Mesenchymal stem cell (in vitro differentiated cells and primary cell): ENCODE results near the gene TLX2.

Experiments
- DNase-seq: peaks from one replicate; pipeline ENCODE4 v3.0.0-alpha.2; 2013
- H2AFZ ChIP-seq: one replicate; pipeline ENCODE4 v1.6.1; 2013; ENCODE audit warnings: low read depth, mild to moderate bottlenecking, control low read depth, inconsistent platforms, low read length, moderate library complexity
- H2AK5ac ChIP-seq: 2 replicates; pipeline ENCODE4 v1.6.1; 2013; ENCODE audit warnings: low read length, moderate library complexity, mild to moderate bottlenecking, inconsistent platforms; ENCODE audit not compliant: severe bottlenecking
- H2BK120ac ChIP-seq: one replicate; pipeline ENCODE4 v1.6.1; 2013; ENCODE audit warnings: low read depth, mild to moderate bottlenecking, inconsistent platforms, low read length, moderate library complexity
- H2BK12ac ChIP-seq, 2 experiments: one replicate each; pipeline ENCODE4 v1.6.1; 2013; ENCODE audit warnings: inconsistent platforms in 2 of 2, low read length in 2 of 2, mild to moderate bottlenecking in 2 of 2, moderate library complexity in 2 of 2, control low read depth in 1 of 2
- H2BK15ac ChIP-seq: one replicate; pipeline ENCODE4 v1.6.1; 2013; ENCODE audit warnings: mild to moderate bottlenecking, low read depth, inconsistent platforms; ENCODE audit not compliant: poor library complexity, severe bottlenecking
- H2BK5ac ChIP-seq: 2 replicates; pipeline ENCODE4 v1.6.1; 2013; ENCODE audit warnings: low read depth, mild to moderate bottlenecking, low read length, control low read depth, inconsistent platforms; ENCODE audit not compliant: poor library complexity, severe bottlenecking
- H3K14ac ChIP-seq, 2 experiments: one replicate each; pipeline ENCODE4 v1.6.1; 2013; ENCODE audit warnings: inconsistent platforms in 2 of 2, low read length in 2 of 2, control low read depth in 1 of 2, mild to moderate bottlenecking in 1 of 2, moderate library complexity in 1 of 2
- H3K18ac ChIP-seq, 2 experiments: one replicate each; pipeline ENCODE4 v1.6.1; 2013; ENCODE audit warnings: inconsistent platforms in 2 of 2, low read length in 2 of 2, control low read depth in 1 of 2, low read depth in 1 of 2, mild to moderate bottlenecking in 1 of 2
- H3K23ac ChIP-seq, 2 experiments: one replicate each; pipeline ENCODE4 v1.6.1; 2013; ENCODE audit warnings: inconsistent platforms in 2 of 2, low read length in 2 of 2, mild to moderate bottlenecking in 2 of 2, moderate library complexity in 2 of 2, control low read depth in 1 of 2
- H3K27ac ChIP-seq: 2 replicates; pipeline ENCODE4 v1.5.1; 2013; ENCODE audit warnings: mild to moderate bottlenecking, moderate library complexity, low read length, control low read depth, inconsistent platforms; ENCODE audit not compliant: poor library complexity, severe bottlenecking
- H3K27me3 ChIP-seq, 2 experiments: 2 replicates each; pipeline versions ENCODE4 v1.6.1 to v1.7.0; 2013; ENCODE audit warnings: low read length in 2 of 2, mild to moderate bottlenecking in 2 of 2, moderate library complexity in 2 of 2, control low read depth in 1 of 2, inconsistent platforms in 1 of 2; ENCODE audit not compliant: control insufficient read depth in 1 of 2, insufficient read depth in 1 of 2
- H3K36me3 ChIP-seq, 2 experiments: 2 replicates each; pipeline versions ENCODE4 v1.6.1 to v1.7.0; 2013; ENCODE audit warnings: low read length in 2 of 2, control low read depth in 1 of 2, inconsistent platforms in 1 of 2, low read depth in 1 of 2, mild to moderate bottlenecking in 1 of 2; ENCODE audit not compliant: insufficient read depth in 2 of 2, control insufficient read depth in 1 of 2
- H3K4ac ChIP-seq, 2 experiments: one replicate each; pipeline ENCODE4 v1.6.1; 2013; ENCODE audit warnings: inconsistent platforms in 2 of 2, low read length in 2 of 2, mild to moderate bottlenecking in 2 of 2, moderate library complexity in 2 of 2, control low read depth in 1 of 2, low read depth in 1 of 2
- H3K4me1 ChIP-seq: 2 replicates; pipeline ENCODE4 v1.6.1; 2013; ENCODE audit warnings: low read depth, low read length, control low read depth; ENCODE audit not compliant: control insufficient read depth, insufficient read depth
- H3K4me2 ChIP-seq: 2 replicates; pipeline ENCODE4 v1.6.1; 2013; ENCODE audit warnings: low read length, mild to moderate bottlenecking, inconsistent platforms; ENCODE audit not compliant: poor library complexity, severe bottlenecking
- H3K4me3 ChIP-seq, 2 experiments: 2 replicates each; pipeline versions ENCODE4 v1.5.1 to v1.7.0; 2013; ENCODE audit warnings: low read length in 2 of 2, mild to moderate bottlenecking in 2 of 2, control low read depth in 1 of 2, low read depth in 1 of 2; ENCODE audit not compliant: insufficient read depth in 1 of 2
- H3K79me1 ChIP-seq: replicated peaks from 2 replicates; pipeline ENCODE4 v1.6.1; 2013; ENCODE audit warnings: mild to moderate bottlenecking, control low read depth, low read length, inconsistent platforms; ENCODE audit not compliant: poor library complexity, severe bottlenecking
- H3K9ac ChIP-seq: 2 replicates; pipeline ENCODE4 v1.7.0; 2013; ENCODE audit warnings: mild to moderate bottlenecking, low read length, moderate library complexity
- H3K9me3 ChIP-seq: 2 replicates; pipeline ENCODE4 v1.7.0; 2013; ENCODE audit warnings: mild to moderate bottlenecking, low read length; ENCODE audit not compliant: control insufficient read depth
- H4K8ac ChIP-seq: one replicate; pipeline ENCODE4 v1.6.1; 2013; ENCODE audit warnings: inconsistent platforms, mild to moderate bottlenecking, low read length, moderate library complexity
- H4K91ac ChIP-seq: one replicate; pipeline ENCODE4 v1.6.1; 2013; ENCODE audit warnings: mild to moderate bottlenecking, low read length, inconsistent platforms
- WGBS: methylation state at CpG from one replicate; pipeline ENCODE4 v1.1.7; 2013; ENCODE audit warnings: mixed read lengths; 5-methylcytosine and 5-hydroxymethylcytosine counted together

The TLX2 gene

GRCh38 chr2:74526649-74527230 is 12.5 kb downstream of the TLX2 start:
- Histone ChIP-seq H3K27me3 (peaks cover 11 to 15% of the 10 kb centered on the region in 2 experiments), H3K9me3 (no peaks in the 10 kb centered on the region), H3K23ac (no peak overlapping the region), H3K36me3 (peaks cover 30 to 42% of the 10 kb centered on the region in 2 experiments), H2BK12ac (no peak overlapping the region), H3K4me3 (no peak overlapping the region), H2BK15ac (no peak overlapping the region), H3K4me1 (peaks cover 17% of the 10 kb centered on the region), H2AFZ (no peak overlapping the region), H4K91ac (no peak overlapping the region), H3K18ac (no peak overlapping the region), H4K8ac (no peak overlapping the region), H2BK5ac (no peak overlapping the region), H3K9ac (no peak overlapping the region), H2AK5ac (no peak overlapping the region), H3K4me2 (no peak overlapping the region), H3K27ac (no peak overlapping the region), H3K14ac (no peak overlapping the region), H2BK120ac (no peak overlapping the region), H3K4ac (no peak overlapping the region), H3K79me1 (peaks cover 27% of the 10 kb centered on the region)
- WGBS: 96% methylated on average over 9 of the region's 11 CpGs
- no peak for DNase-seq

- 98% methylated on average over 9 of the region's 9 CpGs for WGBS
- DNase-seq: no peak
- H3K23ac ChIP-seq: no peak overlapping the region
- H3K4me3 ChIP-seq: no peak overlapping the region
- peaks cover 17% of the 10 kb centered on the region for H3K4me1 ChIP-seq
- no peak overlapping the region for H2BK5ac ChIP-seq
- H3K79me1 ChIP-seq: peaks cover 29% of the 10 kb centered on the region
- H3K36me3 ChIP-seq: peaks cover 34 to 52% of the 10 kb centered on the region in 2 experiments
- H3K27ac ChIP-seq: no peak overlapping the region
- no peak overlapping the region for H2BK120ac ChIP-seq
- H3K14ac ChIP-seq: no peak overlapping the region
- H4K8ac ChIP-seq: no peak overlapping the region
- no peak overlapping the region for H2AFZ ChIP-seq
- H2AK5ac ChIP-seq: no peak overlapping the region
- H3K18ac ChIP-seq: no peak overlapping the region
- no peak overlapping the region for H3K4me2 ChIP-seq
- no peaks in the 10 kb centered on the region for H3K9me3 ChIP-seq
- no peak overlapping the region for H2BK12ac ChIP-seq
- H3K4ac ChIP-seq: no peak overlapping the region
- peak overlapping the region; percentile 98 for H3K9ac ChIP-seq
- peaks cover 4 to 5% of the 10 kb centered on the region in 2 experiments for H3K27me3 ChIP-seq
- no peak overlapping the region for H2BK15ac ChIP-seq
- H4K91ac ChIP-seq: no peak overlapping the region
Measured at GRCh38 chr2:74527741-74528140, 13.5 kb downstream of the TLX2 start.

GRCh38 chr2:74528600-74529356 is 14.5 kb downstream of the TLX2 start:
- DNase-seq: no peak

More at GRCh38 chr2:74528600-74529356, 14.5 kb downstream of the TLX2 start:
- Histone ChIP-seq H4K8ac (peak overlapping the region; percentile 96), H2BK15ac (no peak overlapping the region), H3K9ac (peak overlapping the region; percentile 98), H2AFZ (peak overlapping the region; percentile 84), H3K4me1 (peaks cover 17% of the 10 kb centered on the region), H2BK12ac (peak overlapping the region in 1 of 2 experiments; percentile 64), H3K4me3 (peak overlapping the region; percentile 80 to 97), H3K27me3 (no peaks in the 10 kb centered on the region), H3K36me3 (peaks cover 41 to 62% of the 10 kb centered on the region in 2 experiments), H4K91ac (peak overlapping the region; percentile 86), H3K79me1 (peaks cover 29% of the 10 kb centered on the region), H3K23ac (peak overlapping the region in 1 of 2 experiments; percentile 1), H2BK120ac (no peak overlapping the region), H3K18ac (peak overlapping the region; percentile 93), H3K9me3 (no peaks in the 10 kb centered on the region), H2BK5ac (no peak overlapping the region), H3K27ac (no peak overlapping the region), H3K14ac (peak overlapping the region in 1 of 2 experiments; percentile 37), H3K4ac (peak overlapping the region; percentile 48 to 77), H3K4me2 (peak overlapping the region; percentile 92), H2AK5ac (no peak overlapping the region)
- WGBS: 10% methylated on average over 25 of the region's 29 CpGs
